GOT3 (cell line): Measurements from ENCODE around the gene EPB41L1.

Experiments
- DNase-seq: peaks from one replicate; lab custom pipeline; 2025; ENCODE audit warnings: mixed read lengths; lab: John Stamatoyannopoulos, UW

EPB41L1 gene

DNA sequence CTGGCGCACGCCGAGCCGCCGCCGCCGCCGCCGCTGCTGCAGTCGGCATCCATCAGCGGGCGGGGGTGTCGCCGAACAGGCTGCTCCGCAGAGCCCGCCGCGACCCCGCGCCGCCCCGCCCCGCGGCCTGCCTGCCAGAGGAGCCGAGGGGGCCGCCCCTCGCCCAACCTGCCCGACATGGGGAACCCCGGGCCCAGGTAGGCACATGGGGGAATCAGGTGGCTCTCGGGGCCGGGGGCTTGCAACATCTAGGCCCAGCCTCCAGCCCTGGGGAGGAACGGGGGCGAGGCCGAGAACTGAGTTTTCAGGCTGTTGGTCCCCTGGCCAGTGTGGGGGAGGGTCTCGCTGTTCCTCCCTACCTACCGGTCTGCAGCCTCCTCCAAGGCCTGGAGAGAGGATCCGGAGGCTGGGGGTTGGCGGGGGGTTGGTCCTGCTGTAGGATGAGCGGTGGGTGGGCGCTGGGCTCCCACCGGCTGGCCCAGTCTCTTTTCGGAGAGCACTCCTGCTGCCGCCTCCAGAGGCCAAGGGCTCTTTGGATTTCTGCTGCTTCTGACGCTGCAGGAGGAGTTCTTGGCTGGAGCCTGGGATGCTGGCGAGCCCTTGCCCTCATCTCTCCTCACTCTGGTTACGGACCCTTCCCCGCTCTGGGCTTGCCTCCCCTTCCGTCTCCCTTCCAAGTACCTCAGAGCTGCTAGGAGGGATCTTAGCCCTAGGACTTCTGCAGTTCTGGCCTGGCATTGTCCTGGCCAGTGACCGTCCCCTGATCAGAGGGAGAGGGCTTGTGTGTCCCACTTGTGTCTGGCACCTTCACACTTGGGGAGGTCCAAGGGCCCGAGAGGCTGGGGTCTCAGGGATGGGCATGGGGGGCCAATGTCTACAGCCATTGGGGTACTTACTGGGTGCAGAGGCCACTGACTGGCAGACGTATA lies at the start of gene EPB41L1:
Gene EPB41L1, plus strand, starts transcription at position 41 of the 929 bp plus-strand sequence. CDS start 19,038 bp downstream, outside the sequence.
- no peak for DNase-seq

DNA sequence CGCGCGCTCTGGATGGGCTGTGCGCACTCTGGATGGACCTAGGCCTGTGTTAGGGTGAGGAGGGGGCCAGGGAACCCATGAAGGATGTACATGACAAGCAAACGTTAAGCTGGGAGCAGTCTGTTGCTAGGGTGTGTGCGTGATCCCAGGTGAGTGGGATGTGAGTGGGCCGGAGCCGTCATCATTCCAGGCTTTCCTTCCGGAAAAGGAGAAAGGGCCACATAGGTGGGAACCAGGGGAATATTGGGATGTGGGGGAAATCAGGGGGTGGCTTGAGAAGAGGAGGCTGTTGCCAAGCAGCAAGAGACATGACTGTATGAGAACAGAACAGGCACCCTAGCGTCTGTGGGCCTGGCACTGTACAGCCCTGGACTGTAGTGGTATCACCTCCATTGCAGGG lies 49.7 kb upstream of the EPB41L1 start:
- no peak for DNase-seq

DNA sequence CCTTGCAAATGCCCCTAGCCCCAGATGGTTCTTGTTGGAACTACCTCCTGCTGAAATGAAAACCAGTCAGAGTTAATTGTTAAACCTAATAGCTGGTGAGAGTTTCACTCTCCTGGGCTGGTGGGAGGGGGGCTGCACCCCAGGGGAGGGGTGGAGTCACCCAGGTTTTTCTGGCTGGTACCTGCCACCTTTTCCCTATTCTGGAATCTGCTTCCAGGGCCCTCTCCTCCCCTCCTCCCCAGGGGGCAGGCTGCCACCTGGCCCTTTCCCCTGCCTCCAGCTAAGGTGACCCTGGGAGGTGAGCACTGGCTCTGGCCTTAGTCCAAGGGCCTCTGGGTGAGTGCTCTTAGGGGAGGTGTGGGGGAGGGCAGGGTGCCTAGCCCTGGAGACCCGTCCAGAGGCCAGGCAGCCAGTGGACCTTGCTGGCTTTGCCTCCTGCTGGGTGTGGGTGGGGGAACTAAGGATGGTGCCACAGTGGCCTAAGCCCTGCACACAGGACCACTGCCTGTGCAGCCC lies 48.8 kb upstream of the EPB41L1 start:
- no peak for DNase-seq

DNA sequence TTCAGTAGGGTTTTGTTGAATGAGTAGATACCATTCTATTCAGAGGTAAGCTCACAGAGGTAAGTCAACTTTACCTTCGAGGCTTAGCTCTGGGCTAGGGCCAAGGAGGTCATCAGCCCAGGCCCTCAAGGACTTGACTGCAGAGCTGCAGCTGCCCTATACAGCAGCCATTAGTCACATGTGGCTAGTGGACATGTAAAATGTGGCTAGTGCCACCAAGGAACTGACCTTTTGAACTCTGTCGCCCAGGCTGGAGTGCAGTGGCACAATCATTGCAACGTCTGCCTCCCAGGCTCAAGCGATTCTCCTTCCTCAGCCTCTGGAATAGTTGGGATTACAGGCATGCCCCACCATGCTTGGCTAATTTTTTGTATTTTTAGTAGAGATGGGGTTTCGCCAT lies 47.9 kb upstream of the EPB41L1 start:
- no peak for DNase-seq

DNA sequence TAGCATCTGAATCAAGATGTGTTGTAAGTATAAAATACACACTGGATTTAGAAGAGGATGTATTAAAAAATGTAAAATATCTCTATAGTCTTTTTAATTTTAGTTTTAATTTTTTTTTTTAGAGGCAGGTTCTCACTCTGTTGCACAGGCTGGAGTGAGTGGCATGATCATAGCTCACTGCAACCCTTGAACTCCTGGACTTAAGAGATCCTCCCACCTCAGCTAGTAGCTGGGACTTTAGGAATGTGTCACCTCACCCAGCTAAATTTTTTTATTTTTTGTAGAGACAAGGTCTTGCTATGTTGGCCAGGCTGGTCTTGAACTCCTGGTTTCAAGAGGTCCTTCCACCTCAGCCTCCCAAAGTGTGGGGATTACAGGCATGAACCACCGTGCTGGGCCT lies 46.7 kb upstream of the EPB41L1 start:
- no peak for DNase-seq

DNA sequence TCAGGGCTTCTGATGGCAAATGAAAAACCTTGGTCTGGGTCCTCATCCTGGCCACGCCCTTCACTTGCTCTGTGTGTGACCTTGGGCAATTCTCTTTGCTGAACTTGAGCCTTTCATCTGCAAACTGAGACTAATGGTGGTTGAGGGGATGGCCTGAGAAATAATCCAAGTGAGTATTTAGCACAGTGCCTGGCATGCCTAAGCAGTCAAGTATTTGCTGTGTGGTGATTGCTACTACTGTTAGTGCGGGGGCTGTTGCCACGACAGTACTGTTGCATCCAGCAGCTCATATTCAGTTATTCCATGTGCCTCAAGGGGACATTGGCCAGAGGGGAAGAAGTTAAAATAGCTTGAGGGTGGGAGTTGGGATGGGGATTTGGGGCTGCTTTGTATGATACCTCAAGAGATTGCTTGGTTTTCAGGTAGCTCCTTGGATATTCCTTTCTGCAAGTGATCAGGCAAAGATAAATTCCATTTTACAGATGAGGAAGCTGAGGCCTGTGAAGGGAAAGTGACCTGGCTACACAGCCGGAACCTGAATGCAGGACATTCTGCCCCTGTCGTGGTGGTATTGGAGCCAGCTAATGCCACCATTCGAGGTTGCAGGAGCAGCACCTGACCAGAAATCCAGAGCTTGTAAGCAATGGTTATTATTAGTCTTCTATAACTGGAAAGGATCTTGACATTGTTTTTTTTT lies 45.1 kb upstream of the EPB41L1 start:
- DNase-seq: no peak

DNA sequence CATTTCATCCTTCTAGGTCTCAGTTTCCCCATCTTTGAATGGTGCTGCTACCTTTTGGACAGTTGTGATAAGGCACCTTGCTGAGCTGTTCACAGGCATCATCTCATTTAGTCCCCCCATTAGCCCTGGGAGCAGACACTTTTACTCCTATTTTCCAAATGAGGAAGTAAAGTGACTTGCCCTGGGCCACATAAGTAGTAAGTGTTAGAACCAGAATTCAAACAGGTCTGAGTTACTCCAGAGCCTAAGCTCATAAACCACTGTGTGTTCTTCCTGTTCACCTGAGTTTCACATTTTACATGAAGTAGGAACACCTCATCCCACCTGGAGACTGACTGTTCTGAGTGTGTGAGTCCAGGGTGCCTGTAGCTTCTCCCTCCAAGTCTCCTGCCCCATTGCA lies 43.5 kb upstream of the EPB41L1 start:
- DNase-seq: no peak

DNA sequence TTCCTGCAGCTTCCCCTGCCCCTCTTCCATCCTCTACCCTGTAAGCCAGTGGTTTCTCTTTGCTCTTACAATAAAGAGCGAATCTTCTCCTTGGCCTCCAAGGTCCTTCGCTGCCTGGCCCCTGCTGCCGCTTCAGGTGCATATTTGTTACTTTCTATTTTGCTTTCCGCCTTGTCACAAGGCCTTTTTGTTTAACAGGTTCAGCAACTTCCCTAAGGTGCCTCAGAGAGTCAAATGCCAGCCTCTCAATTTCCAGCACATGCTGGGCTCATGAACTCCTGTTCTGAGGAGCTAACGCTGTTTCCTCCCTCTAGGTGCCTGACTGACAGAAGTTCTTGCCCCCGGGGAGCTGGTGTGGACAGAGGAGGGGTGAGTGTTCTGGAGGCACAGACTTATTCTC lies 42.4 kb upstream of the EPB41L1 start:
- DNase-seq: no peak

DNA sequence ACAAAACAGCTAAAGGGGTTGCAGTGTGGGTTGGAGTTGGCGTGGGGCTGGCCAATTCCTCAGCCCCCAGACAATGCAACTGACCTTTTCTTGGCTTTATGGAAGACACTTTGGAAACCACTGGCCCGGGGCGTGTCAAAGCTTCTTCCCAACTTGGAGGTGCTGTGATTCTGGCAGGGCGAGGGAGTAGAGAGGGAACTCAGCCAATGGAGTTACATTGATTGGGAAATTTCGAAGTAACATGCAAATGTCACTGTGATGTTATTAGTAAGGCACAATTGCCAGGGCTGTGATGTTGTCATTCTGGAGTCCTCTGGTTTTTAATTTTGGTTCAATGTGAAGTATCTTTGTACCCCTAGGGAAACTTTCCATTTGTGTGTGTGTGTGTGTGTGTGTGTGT lies 41.5 kb upstream of the EPB41L1 start:
- DNase-seq: no peak

DNA sequence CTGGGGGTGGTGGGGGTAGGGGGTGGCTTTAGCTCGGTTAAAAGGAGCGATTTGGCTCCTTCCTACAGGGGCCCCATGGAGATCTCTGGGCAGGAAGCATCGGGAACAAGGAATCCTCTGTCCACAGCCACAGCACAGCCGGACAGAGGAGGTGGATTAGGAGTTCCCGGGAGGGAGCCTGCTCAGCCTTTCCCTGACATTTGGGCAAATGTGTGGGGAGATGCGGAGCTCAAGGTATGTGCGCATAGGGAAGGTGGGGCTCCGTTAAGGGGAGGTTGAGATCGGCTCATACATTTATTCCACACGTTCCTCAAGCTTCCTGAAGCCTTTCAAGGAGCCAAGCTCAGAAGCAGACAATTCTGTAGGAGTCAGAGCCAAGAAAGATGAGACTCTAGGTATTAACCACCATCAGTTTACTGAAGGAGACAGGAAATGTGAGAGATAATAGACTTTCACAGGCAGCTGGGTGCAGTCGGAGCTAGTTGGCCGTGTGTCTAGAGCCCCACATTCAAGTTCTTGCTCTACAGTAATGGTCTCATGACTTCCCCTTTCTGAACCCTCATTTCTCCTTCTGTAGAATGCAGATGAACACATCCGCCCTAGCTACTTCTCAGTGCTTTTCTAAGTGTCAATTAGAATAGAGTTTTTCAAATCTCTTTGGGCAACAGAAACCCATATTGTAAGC lies 40.8 kb upstream of the EPB41L1 start:
- no peak for DNase-seq

DNA sequence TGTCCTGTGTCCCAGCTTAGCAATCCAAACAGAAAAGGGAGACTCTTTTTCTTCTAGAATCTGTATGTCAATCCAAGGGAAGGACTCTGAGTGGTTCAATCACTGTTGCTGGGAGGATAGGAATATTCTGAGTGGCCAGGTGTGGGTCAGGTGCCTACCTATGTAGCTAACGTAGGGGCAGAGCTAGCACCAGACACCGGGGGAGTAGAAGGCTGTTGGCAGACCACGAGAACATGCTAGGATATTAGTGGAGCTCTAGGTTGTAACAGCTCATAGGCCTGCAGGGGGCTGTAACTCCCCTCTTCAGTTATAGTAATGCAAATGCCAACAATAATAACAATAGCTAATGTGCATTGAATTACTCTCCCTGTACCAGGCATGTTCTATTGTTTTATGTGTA lies 39.8 kb upstream of the EPB41L1 start:
- DNase-seq: no peak

DNA sequence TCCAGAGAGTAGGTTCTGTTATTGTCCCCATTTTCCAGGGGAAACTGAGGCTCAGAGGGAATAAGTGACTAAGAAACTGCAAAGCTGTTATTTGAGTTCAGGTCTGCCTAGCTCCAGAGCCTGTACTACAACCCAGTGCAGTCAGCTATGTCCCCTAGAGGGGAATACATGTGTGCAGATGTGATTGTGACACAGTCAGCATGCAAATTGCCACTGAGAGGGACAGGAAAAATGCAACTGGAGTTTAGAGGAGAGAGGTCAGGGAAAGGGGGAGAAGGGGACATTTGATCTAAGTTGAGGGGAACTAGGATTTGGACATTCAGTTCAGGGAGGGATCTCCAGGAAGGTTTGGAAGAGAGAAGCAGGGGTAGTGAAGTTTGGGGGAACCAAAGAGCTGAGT lies 38.6 kb upstream of the EPB41L1 start:
- no peak for DNase-seq

DNA sequence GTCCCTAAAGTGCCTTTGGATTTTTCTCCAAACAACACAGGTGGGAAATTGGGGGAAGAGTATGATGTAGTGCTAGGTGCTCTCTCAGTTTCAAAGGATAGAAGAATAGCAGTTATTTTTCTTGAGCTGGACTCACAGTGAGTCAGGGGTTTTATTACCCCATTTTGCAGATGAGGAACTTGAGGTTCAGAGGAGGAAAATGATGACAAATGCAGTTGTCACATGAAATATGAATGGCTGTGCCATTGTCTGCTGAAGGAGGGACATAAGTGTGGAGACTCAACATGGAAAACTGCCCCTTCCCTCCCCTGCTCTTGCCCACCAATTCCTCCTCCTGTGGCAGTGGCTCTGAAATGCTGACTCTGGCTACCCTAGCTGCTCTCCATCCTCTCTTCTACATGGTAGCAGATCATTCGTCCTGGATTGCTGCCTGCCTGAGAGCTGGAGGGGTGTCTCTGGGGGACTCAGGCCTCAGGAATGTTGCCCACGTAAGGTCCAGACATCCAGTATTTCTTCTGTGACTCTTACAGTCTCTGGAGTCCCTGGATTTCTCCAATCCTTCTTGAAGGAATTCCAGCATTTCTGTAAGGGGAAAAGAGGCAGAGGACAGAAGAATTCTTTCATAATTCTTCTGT lies 37.6 kb upstream of the EPB41L1 start:
- peak; percentile 37 for DNase-seq

DNA sequence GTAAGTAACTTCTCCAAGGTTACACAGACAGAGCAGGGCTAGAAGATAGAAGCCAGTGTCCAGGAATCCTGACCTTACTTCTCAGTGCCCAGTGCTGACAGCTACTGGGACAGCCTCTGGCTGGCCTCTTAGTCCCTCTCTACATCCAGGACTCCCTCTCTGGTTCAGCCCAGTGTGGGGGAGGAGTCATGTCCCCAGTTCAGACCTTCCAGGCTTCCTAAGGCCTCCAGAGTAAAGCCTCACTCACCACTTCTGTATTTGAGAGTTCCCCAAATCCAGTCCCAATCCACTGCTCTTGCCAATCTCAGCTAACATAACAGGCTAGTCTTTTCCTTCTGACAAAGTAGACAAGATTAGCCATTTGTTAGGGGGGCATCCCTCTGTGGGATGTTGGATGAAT lies 36.9 kb upstream of the EPB41L1 start:
- no peak for DNase-seq

DNA sequence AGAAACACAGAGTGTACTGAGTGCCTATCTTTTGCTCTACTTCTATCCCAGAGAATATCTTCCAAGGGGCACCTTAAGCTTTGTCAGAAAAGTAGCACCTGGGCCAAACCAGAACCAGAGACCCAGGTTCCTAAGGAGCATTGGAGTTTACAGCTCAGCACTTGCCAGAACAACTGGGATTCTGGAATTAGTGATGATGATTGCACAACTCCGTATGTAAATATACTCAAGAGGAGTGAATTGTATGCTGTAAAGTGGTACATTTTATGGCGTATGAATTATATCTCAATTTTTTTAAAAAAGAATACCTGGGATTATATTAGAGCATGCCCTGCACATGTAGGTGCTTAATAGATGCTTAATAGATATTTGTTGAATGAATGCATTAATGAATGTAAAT lies 36.2 kb upstream of the EPB41L1 start:
- DNase-seq: no peak

DNA sequence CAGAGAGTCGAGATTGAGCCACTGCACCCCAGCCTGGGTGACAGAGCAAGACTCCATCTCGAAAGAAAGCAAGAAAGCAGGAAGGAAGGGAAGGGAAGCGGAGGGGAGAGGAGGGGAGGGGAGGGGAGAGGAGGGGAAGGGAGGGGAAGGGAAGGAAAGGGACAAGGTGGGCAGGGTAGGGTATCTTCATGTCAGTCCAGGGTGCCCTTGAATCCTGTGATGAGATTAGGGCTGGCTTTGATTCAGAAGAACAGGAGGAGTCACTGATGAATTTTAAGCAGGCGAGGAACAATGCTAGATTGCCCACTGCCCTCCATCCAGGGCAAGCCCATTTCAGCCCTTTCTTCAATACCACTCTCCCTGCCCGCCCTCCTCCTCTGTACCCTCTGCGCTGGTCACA lies 35.0 kb upstream of the EPB41L1 start:
- DNase-seq: no peak

DNA sequence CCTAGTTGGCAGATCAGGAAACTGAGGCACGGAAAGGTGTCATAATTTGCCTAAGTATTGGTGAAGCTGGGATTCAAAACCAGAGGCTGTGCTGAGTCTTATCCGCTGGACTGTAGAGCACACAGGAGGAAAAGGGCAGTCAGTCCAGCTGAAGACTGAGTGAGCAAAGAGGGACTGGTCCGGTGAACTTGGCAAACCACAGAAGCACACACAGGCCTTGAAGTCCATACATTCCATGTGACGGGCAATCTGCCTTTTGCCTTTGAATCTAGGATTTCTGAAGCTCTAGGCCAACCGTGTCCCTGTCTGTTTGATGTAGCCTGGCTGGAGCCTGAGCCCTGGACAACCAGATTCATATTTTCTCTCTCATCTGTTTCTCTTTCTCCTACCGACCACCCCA lies 34.3 kb upstream of the EPB41L1 start:
- DNase-seq: no peak

DNA sequence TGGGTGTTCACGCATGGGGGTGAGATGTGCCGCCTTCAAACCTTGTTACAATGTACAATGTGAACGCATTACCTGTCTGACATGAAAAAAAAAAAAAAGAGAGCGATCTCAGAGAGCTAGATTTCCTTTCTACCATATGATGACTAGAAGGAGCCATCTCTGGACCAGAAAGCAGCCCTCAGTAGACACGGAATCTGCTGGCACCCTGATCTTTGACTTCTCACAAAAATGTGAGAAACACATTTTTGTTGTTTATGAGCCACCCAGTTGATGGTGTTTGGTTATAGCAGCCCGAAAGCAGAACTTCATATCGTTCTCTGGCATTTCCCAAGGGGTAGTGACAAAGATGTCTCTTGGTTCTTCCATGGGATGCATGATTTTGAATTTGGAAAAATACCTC lies 33.5 kb upstream of the EPB41L1 start:
- DNase-seq: no peak

DNA sequence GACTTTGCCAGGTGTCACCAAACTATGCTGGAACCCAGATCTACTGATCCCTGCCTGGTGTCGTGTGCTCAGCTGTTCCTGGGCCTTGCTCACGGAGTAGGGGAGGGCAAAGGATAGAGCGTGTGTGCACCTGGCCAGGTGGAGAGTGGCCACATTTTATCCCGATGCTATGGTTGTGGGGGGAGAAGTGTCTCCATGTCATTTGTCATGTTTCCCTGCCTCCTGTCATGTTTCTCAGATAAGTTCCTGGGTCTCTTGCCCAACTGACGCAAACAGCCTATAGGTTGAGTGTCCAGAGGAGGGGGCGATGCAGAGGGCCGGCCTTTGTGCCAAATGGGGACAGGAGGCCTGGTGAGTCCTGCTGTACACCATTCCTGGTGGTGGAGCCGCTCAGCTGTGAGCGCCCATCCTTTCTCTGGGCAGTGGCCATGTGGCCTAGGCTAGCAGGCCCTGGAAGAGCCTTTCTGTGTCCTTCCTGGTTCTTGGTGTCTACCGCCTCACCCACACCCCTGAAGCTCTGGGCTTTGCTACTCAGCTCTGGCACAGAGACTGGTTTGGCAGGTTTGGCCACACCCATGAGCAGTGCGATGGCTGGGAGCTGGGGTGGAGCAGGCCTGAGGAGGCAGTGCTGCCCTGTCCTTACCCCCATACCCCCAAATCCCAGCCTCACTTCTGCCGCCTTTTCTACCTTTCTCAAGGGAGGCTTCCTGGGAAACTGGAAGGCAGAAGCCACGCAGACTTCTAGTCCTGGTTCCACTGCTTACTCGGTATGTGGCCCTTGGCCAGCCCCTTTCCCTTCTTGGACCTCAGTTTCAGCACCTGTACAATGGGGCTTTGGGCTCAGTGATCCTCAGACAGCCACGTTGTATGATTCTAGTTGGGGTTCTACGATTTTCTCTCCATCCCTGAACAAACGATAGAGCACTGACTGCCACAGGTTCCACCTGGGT lies 32.3 kb upstream of the EPB41L1 start:
- no peak for DNase-seq

DNA sequence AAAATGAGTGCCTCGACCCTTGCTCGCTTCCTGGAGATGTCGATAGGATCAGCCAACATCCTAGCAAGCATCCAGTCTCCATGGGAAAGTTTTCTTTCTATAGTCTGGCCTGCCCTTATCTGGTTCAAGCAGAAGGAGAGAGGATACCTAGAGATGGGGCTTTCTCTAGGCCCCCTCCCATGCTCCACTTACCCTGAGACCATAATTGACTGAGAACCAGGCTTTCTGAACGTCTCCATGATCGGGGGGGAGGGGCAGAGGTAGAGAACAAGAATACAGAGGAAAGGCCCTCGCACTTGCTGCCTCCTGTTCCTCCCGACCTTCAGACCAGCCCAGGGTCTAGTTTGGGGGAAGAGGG lies 31.6 kb upstream of the EPB41L1 start:
- no peak for DNase-seq

DNA sequence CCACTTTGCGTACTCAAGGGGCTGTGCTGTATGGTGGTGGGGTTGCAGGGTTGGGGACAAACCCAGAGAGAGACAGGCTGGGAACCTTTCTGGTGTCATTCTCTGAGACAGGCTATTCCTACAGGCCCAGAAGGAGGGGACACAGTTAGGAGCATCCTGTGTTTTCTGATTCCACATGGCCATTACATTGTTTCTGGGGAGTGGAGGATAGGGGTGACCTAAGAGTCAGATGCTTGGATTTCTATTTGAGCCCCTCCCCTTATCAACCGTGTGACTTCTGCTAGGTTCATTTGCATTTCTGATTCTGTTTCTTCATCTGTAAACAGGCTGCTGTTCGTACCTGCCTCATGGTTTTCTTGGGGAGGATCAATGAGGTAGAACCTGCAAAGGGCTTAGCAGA lies 29.4 kb upstream of the EPB41L1 start:
- no peak for DNase-seq
